Measurements from ENCODE around the gene VWCE.

GRCh38 chr11:61295596-61295926, 445 bp upstream of the VWCE start:
- no peak for TF ChIP-seq CTCF (IDR thresholded peaks at IDR 0.05)
- no peak for TF ChIP-seq POLR2A (IDR thresholded peaks at IDR 0.05)
